ENCODE data around the gene GPR153. TPM values are rescaled to one million over a fixed set of nuclear protein-coding genes. Genes with fewer than 3 reads are reported as not detected.

The GPR153 gene
- total RNA-seq, 1 donor from 2014 or later = 25.0 TPM

DNA sequence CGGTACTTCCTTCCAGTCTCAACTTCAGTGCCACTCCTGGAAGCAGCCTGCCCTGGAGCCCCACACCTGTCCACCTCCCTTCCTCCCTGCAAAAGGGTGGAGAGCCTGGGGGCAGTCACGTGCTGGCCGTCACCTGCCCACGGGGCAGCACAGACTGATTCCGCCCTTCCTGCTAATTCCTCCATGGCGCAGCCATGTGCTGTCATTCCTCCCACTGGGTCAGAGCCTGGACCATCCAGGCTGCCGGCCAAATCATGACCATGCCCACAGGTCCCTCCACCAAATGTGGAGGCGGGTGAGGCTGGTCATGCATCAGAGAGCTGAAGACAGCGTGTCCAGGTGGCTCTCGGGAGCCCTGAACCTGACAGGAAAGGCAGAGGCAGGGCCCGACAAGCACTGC, 24.4 kb upstream of the GPR153 start:
- no peaks in the 10 kb centered on the region for H3K36me3 Mint-ChIP-seq
- no peaks in the 10 kb centered on the region for H3K4me1 Mint-ChIP-seq
- H3K4me3 Mint-ChIP-seq = no peak overlapping the region
- no peaks in the 10 kb centered on the region for H3K9me3 Mint-ChIP-seq
- no peak overlapping the region for H3K27ac Mint-ChIP-seq
- no peaks in the 10 kb centered on the region for H3K27me3 Mint-ChIP-seq (ENCODE audit: low read depth)
- TF ChIP-seq, protein P1, sequence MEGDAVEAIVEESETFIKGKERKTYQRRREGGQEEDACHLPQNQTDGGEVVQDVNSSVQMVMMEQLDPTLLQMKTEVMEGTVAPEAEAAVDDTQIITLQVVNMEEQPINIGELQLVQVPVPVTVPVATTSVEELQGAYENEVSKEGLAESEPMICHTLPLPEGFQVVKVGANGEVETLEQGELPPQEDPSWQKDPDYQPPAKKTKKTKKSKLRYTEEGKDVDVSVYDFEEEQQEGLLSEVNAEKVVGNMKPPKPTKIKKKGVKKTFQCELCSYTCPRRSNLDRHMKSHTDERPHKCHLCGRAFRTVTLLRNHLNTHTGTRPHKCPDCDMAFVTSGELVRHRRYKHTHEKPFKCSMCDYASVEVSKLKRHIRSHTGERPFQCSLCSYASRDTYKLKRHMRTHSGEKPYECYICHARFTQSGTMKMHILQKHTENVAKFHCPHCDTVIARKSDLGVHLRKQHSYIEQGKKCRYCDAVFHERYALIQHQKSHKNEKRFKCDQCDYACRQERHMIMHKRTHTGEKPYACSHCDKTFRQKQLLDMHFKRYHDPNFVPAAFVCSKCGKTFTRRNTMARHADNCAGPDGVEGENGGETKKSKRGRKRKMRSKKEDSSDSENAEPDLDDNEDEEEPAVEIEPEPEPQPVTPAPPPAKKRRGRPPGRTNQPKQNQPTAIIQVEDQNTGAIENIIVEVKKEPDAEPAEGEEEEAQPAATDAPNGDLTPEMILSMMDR (IDR thresholded peaks at IDR 0.05; ENCODE audit: unreplicated experiment) = no peak
- DNase-seq (ENCODE audit: low spot score in 2 of 2, unreplicated experiment in 2 of 2) = no peak

- Mint-ChIP-seq H3K36me3 (no peaks in the 10 kb centered on the region), H3K27me3 (ENCODE audit: low read depth) (no peaks in the 10 kb centered on the region), H3K27ac (no peak overlapping the region), H3K9me3 (no peaks in the 10 kb centered on the region), H3K4me3 (no peak overlapping the region), H3K4me1 (no peaks in the 10 kb centered on the region)
- DNase-seq (ENCODE audit: low spot score in 2 of 2, unreplicated experiment in 2 of 2) = no peak
- TF ChIP-seq, protein P1 (IDR thresholded peaks at IDR 0.05; ENCODE audit: unreplicated experiment) = no peak
Measured at GRCh38 chr1:6282577-6283270, 21.8 kb upstream of the GPR153 start.

DNA sequence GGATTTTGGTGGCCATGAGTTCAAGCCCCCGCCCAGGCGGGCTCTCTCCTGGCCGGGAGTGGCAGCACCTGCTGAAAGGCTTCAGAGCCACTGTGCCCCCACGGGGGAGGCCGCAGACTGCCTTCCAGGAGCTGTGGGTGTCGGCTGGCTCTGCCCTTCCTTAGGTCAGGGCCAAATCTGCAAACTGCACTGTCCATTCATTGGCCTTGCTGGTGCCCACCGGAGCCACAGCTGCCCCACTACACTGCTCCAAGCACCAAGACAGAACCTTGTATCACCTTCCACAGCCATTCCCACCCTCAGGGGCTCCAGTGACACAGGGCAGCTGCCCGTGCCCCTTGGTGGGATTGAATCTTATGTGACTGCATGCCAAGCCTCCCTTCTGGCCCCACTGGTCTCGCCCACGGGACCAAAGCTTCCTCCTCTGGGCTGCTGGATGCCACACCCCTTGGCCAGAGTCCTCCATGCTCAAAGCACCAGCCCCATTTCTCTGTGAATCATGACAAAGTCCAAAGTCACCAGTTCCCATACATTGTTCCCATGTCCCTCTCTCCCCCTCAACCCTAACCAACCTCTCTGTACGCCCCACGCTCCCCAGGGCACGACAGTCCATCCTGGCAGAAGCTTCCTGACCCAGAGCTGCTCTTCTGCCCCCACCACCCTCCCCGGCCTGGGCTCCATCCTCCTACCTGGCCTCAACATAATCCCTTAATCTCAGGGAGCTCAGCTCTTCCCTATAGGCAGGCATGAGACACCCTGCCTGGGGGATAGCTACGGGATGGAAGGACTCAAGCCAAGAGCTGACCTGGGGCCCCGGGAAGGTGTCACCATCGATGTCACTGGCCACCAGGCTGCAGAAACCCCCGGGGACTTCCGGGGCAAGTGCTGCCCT, 20.9 kb upstream of the GPR153 start:
- no peaks in the 10 kb centered on the region for H3K27me3 Mint-ChIP-seq (ENCODE audit: low read depth)
- no peaks in the 10 kb centered on the region for H3K36me3 Mint-ChIP-seq
- no peaks in the 10 kb centered on the region for H3K4me1 Mint-ChIP-seq
- H3K9me3 Mint-ChIP-seq = no peaks in the 10 kb centered on the region
- DNase-seq (ENCODE audit: low spot score in 2 of 2, unreplicated experiment in 2 of 2) = no peak
- H3K27ac Mint-ChIP-seq = no peak overlapping the region
- TF ChIP-seq, protein P1 (IDR thresholded peaks at IDR 0.05; ENCODE audit: unreplicated experiment) = no peak
- no peak overlapping the region for H3K4me3 Mint-ChIP-seq

GRCh38 chr1:6280761-6281451, 20.0 kb upstream of the GPR153 start:
- H3K36me3 Mint-ChIP-seq = no peaks in the 10 kb centered on the region
- DNase-seq (ENCODE audit: low spot score in 2 of 2, unreplicated experiment in 2 of 2) = no peak
- no peak overlapping the region for H3K27ac Mint-ChIP-seq
- H3K4me3 Mint-ChIP-seq = no peak overlapping the region
- peaks cover 8% of the 10 kb centered on the region for H3K4me1 Mint-ChIP-seq
- TF ChIP-seq, protein P1 (IDR thresholded peaks at IDR 0.05; ENCODE audit: unreplicated experiment) = peak; percentile 14
- no peaks in the 10 kb centered on the region for H3K9me3 Mint-ChIP-seq
- no peaks in the 10 kb centered on the region for H3K27me3 Mint-ChIP-seq (ENCODE audit: low read depth)

DNA sequence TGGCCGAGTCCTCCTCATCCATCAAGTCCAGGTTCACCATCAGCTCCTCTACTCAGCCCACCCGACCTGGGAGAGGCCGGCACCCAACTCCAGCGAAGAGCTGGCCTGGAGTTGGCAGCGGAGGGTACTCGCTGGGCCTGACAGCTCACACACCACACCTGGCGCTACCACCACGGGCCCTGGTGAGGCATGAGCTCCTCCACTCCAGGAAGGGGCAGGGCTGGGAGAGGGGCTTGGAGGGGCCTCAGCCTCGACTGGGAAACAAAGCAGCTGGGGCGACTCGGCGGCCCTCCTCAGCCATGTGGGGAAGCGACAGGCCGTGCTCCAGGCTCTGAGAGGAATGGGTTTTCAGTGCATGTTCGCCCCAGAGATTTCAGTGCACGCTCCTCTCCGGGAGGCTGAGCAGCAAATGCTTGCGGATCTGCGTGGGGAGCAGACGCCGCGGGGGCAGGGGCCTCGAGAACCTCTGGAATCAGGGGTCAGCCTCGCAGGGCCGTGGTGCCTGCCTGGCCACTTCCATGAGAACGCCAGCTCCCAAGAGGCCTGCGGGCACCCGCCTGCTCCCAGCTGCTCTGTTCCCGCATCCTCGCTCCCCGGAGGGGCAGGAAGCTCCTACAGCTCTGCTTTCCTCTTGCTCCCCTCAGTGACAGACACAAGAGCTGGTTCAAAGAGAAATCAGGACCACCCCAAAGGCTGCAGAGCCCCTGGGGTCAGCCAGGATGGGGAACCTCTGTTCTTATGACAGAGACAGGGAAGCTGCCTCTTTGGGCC, 18.9 kb upstream of the GPR153 start:
- TF ChIP-seq, protein P1 (IDR thresholded peaks at IDR 0.05; ENCODE audit: unreplicated experiment) = no peak
- Mint-ChIP-seq H3K4me1 (peaks cover 9% of the 10 kb centered on the region), H3K9me3 (no peaks in the 10 kb centered on the region), H3K27me3 (ENCODE audit: low read depth) (no peaks in the 10 kb centered on the region), H3K4me3 (no peak overlapping the region), H3K36me3 (no peaks in the 10 kb centered on the region), H3K27ac (no peak overlapping the region)
- no peak for DNase-seq (ENCODE audit: low spot score in 2 of 2, unreplicated experiment in 2 of 2)
